GM19452 (cell line): Measurements from ENCODE around the gene DOCK9.
A peak's percentile ranks its signal among the peaks of the same experiment; 100 is the strongest.

Source experiments
- ATAC-seq: cut with Tn5 transposase; IDR thresholded peaks from one replicate; pipeline ENCODE4 v1.9.1; 2021; ENCODE audit not compliant: unreplicated experiment

The DOCK9 gene

DNA sequence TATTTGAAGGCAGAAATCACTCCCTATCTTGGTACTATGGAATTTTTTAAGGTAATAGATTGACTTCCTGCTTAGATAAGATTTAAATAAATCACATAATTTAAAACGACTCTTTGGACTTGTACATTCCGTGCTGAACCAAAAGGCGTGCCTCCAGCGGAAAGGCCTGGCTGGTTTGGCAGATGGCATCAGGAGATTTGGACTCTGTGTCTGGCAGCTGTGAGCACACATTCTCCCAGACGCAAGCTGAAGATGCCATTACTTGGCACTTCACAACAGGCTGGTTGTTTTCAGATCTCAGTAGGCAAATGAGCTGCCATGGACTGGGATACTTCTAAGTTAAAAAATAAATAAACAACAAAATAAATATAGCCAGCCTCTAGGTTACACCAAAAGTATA is 120.9 kb downstream of the DOCK9 start:
- ATAC-seq: no peak

DNA sequence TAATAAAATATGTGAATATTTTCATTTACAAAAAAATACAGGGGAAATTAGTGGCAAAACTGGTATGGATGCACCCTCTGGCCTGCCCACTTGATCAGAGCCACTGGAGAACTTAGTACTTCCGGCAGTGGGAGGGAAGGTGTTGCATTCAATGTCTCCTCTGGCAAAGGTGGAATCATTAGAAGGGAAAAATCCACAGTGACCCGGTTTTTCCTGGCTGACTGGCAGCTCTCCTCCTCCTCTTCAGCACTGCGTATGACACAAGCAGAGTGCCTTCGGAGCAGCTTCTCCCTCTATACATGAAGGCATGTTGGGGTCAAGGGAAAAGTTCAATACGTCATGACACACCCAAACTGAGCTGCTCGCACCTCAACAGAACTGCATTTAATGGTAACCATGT is 123.4 kb downstream of the DOCK9 start:
- ATAC-seq: no peak

GRCh38 chr13:98853771-98854221 is 124.1 kb downstream of the DOCK9 start:
- peak; percentile 100 for ATAC-seq

GRCh38 chr13:98851276-98851675 is 126.6 kb downstream of the DOCK9 start:
- no peak for ATAC-seq

- ATAC-seq: no peak
These were observed 129.1 kb downstream of the DOCK9 start for GRCh38 chr13:98848746-98849145.

DNA sequence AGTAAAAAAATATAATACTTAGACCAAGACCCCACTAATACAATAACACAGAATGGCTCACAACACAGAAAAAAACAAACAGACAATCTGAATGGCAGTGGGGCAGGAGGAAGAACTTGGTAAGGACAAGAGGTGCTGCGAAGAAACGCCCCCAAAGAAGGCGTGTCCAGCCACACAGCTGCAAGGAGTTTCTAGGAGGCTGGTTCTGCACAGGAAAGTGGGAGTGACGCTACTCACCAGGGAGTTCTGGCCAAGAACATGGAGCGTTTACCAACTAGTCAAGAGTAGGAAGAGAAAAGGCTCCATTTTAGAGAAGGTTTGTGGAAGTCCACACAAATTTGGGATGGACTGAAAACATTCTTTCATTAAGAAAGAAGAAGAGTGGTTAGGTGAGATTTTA is 130.1 kb downstream of the DOCK9 start:
- no peak for ATAC-seq

GRCh38 chr13:98846986-98847385 is 130.9 kb downstream of the DOCK9 start:
- ATAC-seq: no peak

DNA sequence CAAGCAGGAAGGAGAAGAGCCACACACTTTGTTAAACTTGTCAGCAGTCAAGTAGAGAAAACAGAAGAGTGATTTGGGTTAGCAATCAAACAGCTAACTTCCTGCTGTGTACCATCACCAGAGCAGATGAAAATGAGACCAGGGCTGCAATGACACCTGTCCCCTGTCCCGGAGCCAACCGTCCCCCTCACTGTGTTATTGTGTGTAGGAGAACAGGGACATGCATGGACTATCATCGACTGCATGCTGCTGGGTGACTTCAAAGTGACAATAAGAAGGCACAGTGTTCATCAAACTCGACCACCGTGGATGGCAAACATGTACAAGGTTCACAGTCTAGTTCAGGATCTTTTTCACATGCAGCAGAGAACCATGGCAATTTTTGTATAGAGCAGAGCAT is 131.3 kb downstream of the DOCK9 start:
- no peak for ATAC-seq

GRCh38 chr13:98845742-98846141 is 132.1 kb downstream of the DOCK9 start:
- ATAC-seq: no peak

- ATAC-seq: no peak
These were observed 133.8 kb downstream of the DOCK9 start for GRCh38 chr13:98844021-98844420.

DNA sequence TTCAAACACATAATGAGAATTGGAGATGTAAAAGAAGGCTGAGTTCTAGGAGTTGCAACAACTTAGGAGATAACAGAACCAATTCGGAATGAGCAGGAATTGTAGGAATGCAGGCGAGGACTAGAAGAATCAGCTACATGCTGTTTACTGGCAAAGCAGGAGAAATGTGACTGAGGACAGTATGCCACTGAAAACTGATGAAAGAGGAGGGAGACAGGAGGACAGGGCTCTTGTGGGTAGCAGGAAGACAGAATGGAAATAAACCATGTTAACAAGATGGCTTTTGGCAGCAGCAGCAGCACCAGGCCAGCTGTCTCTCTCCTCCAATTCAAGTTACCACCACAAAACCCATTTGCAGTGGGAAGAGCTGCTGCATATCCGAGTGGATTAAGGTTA is 134.4 kb downstream of the DOCK9 start:
- ATAC-seq: no peak

DNA sequence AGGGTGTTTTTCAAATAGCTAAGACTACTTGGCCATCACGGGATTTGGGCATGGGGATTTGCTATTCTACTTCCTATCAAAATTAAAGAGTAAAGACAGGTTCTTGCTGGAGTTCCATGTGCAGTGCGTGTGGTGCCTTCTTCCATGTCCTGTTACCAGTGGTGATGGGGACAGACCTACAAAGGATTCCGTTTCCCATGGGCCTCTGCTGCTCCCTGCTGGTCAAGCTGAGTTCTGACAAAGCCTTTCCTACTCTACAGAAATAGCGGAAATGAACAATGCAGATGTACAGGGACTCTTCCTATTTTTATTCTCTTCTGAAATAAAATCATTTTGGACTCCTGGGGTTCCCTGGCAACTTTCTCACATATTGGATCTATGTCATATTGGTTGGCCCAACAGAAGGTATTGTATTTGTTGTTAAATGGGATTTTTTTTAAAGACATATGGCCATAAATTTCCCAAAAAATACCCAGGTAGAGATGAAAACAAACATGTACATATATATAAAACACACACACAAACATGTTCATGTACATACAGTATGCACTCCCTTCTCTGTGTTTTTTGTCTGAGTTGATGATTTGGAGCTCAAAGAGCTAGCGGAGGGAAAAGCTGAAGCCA is 134.9 kb downstream of the DOCK9 start:
- peak; percentile 90 for ATAC-seq

GRCh38 chr13:98842070-98842469 is 135.8 kb downstream of the DOCK9 start:
- no peak for ATAC-seq

DNA sequence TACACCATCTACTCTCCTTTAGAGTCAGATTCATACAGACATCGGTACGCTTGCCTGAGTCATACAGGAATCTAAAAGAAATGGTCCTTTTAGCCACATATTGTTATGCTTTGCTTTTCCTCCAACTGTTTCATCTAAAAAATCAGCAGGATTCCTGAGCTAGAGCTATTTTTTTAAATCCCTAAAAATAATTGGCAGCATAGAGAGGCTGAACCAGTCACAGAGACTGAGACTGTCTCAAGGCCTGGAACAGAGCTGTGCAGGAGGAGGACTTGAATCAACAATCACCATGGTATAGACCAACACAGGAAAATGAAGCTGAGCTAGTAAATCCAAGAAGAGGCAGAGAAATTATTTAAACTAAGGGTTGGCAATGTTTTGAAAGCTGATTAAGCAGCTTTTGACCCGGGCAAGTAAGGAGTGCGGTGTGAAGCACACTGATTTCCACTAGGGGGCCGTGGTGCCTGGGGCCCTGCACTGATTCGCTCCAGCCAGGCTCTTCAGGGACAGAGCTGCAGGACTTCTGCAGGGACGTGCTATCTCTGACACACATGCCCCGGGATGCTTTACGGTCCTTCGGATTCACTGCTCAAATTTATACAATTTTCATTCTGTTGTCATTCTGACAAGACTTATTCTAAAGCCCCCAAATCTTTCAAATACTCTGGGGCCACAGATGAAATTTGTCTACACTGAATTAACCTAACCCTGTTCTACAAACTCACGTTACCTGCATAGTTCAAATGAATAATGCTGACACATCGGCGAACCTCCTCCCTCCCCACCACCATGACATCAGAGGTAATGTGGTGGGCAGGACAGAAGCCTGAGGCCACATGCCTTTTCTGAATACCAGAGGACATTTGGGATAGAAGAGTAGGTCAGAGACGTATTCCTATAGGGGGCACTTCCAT is 137.8 kb downstream of the DOCK9 start:
- peak; percentile 90 for ATAC-seq

DNA sequence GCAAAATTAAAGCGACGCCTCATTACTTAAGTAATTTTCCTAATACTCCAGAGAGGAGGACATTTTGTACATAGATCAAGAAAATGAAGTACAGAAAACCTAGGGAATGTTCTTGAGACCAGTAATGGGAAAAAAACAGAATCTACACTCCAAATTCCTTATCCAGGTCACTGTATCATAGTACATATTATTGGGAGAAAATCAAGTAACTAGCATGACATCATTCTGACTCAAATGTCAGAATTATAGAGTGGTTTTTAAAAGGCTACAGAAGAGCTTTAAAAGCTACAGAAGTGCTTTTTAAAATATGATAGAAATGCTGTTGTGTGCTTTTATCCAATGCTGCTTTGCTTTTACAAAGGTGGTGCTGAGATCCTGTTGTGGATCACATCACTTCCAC is 139.1 kb downstream of the DOCK9 start:
- no peak for ATAC-seq

DNA sequence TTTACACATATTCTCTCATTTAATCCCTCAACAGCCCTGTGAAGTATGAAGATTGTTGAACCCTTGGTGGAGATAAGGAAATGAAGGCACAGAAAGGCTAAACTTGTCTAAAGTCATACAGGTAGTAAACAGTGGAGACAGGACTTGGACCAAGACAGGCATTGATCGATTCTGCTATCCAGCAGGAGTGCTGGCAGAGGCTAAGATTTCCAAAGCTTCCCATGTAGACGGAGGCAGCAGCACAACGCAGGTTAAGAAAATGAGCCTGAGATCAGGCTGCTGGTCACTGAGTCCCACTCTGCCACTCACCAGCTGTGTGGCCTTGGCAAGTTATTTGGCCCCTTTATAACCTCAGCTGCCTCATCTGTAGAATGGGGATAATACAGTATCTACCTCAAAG is 140.0 kb downstream of the DOCK9 start:
- no peak for ATAC-seq

GRCh38 chr13:98835156-98835555 is 142.7 kb downstream of the DOCK9 start:
- no peak for ATAC-seq

- ATAC-seq: no peak
These were observed 143.5 kb downstream of the DOCK9 start for GRCh38 chr13:98834254-98834960.

DNA sequence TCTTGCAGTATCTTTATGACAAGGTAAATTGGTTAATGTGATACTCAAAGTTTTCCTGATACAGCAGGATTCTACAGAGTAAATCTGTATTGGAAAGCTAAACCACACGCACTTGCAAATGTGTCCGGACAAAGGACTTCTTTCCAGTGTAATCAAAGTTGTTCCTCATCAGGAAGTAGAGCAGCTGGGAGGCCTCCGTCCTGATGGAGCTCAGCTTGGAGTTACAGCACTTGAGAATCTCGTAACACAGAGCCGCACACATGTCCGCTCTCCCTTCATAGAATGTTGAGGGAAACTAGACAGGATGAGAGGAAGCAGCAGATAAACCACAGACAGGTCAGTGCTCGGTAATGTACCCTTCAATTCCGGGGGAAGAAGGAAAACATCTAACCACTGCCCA is 146.6 kb downstream of the DOCK9 start:
- ATAC-seq: no peak

GRCh38 chr13:98829541-98829940 is 148.3 kb downstream of the DOCK9 start:
- ATAC-seq: no peak

DNA sequence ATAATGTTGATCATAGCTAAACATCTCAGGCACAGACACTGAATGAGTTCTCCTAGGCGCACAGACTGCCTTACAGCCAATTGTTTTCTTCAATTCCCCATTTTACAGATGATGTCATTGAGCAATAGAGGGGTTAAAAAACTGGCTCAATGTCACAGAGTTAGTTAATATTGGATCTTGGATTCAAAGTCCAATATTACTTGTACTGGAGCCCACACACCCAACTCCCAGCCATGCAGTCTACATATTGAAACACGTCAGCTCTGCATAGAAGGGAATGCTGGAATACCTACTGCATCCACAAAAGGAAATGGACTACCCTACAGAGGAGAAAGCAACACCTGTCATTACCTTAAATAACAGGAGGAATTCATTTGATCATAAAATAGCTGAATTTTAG is 149.2 kb downstream of the DOCK9 start:
- ATAC-seq: no peak

- no peak for ATAC-seq
These were observed 150.4 kb downstream of the DOCK9 start for GRCh38 chr13:98827449-98827848.
